ENCODE results near the gene CFDP1.

DNA sequence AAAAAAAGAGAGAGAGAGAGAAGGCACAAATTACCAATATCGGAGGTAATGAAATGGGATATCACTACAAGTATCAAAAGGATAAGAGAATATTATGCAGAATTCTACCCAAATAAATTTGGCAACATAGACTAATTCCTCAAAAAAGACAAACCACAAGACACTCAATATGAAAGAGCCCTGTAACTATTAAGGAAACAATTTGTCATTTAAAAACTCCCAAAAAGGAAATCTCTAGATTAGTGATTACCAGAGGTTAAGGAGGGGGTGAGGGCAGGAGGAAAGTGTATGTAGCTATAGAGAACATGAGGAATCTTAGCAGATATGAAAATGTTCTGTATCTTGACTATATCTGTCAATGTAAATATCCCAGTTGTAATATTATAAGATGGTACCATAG lies 54.0 kb downstream of the CFDP1 start:
- TF ChIP-seq, protein P1, sequence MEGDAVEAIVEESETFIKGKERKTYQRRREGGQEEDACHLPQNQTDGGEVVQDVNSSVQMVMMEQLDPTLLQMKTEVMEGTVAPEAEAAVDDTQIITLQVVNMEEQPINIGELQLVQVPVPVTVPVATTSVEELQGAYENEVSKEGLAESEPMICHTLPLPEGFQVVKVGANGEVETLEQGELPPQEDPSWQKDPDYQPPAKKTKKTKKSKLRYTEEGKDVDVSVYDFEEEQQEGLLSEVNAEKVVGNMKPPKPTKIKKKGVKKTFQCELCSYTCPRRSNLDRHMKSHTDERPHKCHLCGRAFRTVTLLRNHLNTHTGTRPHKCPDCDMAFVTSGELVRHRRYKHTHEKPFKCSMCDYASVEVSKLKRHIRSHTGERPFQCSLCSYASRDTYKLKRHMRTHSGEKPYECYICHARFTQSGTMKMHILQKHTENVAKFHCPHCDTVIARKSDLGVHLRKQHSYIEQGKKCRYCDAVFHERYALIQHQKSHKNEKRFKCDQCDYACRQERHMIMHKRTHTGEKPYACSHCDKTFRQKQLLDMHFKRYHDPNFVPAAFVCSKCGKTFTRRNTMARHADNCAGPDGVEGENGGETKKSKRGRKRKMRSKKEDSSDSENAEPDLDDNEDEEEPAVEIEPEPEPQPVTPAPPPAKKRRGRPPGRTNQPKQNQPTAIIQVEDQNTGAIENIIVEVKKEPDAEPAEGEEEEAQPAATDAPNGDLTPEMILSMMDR (optimal IDR thresholded peaks at IDR 0.05 in 1 of 3, IDR thresholded peaks at IDR 0.05 in 1 of 3, conservative IDR thresholded peaks at IDR 0.05 in 1 of 3; ENCODE audit: extremely low read depth in 1 of 3, insufficient read depth in 2 of 3, low read length in 3 of 3), result no peak
- TF ChIP-seq EZH2 (IDR thresholded peaks at IDR 0.05; ENCODE audit: low read length), result no peak

Measured in keratinocyte (primary cell).